ENCODE results near the gene NPAS3. TPM values are rescaled to one million over a fixed set of nuclear protein-coding genes. Genes with fewer than 3 reads are reported as not detected.

The NPAS3 gene
- total and polyA plus RNA-seq, 2 of the 8 experiments (the other 6 are each of a cell fraction or from before 2014, with no cell fraction given): 0.11 to 0.60 TPM

- Histone ChIP-seq H4K8ac (ENCODE audit: extremely low read depth, insufficient read depth, low read length) (no peak overlapping the region), H3K56ac (replicated peaks; ENCODE audit: insufficient read length, low read depth, low read length) (no peak overlapping the region), H2BK12ac (ENCODE audit: low read depth, low read length) (no peak overlapping the region), H3K27me3 (replicated peaks in 1 of 4; ENCODE audit: control insufficient read depth in 3 of 4, extremely low read depth in 1 of 4, insufficient read depth in 3 of 4, low read length in 3 of 4) (no peaks in the 10 kb centered on the region), H2BK5ac (ENCODE audit: low read depth, low read length) (no peak overlapping the region), H2BK120ac (replicated peaks; ENCODE audit: low read depth, low read length) (no peak overlapping the region), H3K79me2 (ENCODE audit: control insufficient read depth in 1 of 2, insufficient read depth in 2 of 2, low read length in 2 of 2) (no peaks in the 10 kb centered on the region), H3K4me1 (replicated peaks in 1 of 4; ENCODE audit: control insufficient read depth in 3 of 4, insufficient read depth in 4 of 4, low read length in 3 of 4) (no peaks in the 10 kb centered on the region), H4K5ac (ENCODE audit: insufficient read length, low read depth, low read length) (no peak overlapping the region), H3K4ac (replicated peaks; ENCODE audit: insufficient read length, low read depth, low read length) (no peak overlapping the region), H3K9me3 (ENCODE audit: insufficient read depth in 2 of 2, low read depth in 1 of 2, low read length in 1 of 2) (no peaks in the 10 kb centered on the region), H3K4me3 (ENCODE audit: extremely low read depth in 1 of 4, insufficient read depth in 2 of 4, low read depth in 3 of 4, low read length in 4 of 4) (no peak overlapping the region), H2BK20ac (ENCODE audit: low read length) (no peak overlapping the region), H3K27ac (ENCODE audit: low read depth, low read length) (no peak overlapping the region), H2AK5ac (ENCODE audit: low read depth, low read length) (no peak overlapping the region), H4K20me1 (replicated peaks in 1 of 2; ENCODE audit: control insufficient read depth in 1 of 2, insufficient read depth in 2 of 2, low read length in 2 of 2) (no peaks in the 10 kb centered on the region), H3K14ac (ENCODE audit: insufficient read length) (no peak overlapping the region), H3K23me2 (ENCODE audit: low read depth, low read length) (no peaks in the 10 kb centered on the region), H2AFZ (ENCODE audit: low read length) (no peak overlapping the region), H3K36me3 (ENCODE audit: control insufficient read depth in 2 of 4, insufficient read depth in 4 of 4, low read length in 3 of 4) (no peaks in the 10 kb centered on the region), H4K91ac (replicated peaks; ENCODE audit: insufficient read length, low read length) (no peak overlapping the region), H3K79me1 (ENCODE audit: low read depth, low read length) (no peaks in the 10 kb centered on the region), H2BK15ac (ENCODE audit: low read length) (no peak overlapping the region), H3K18ac (ENCODE audit: extremely low read depth, low read length) (no peak overlapping the region), H3K4me2 (ENCODE audit: insufficient read depth in 1 of 2, low read depth in 2 of 2, low read length in 2 of 2) (no peak overlapping the region), H3K23ac (ENCODE audit: insufficient read length) (no peak overlapping the region), H3K9ac (replicated peaks in 1 of 4; ENCODE audit: extremely low read depth in 1 of 4, low read depth in 3 of 4, low read length in 3 of 4) (no peak overlapping the region)
- no peak for FAIRE-seq
- POLR2A ChIA-PET (ENCODE audit: partially characterized antibody): no interaction called here
- CTCF ChIA-PET (ENCODE audit: partially characterized antibody): no interaction called here
- no peak for DNase-seq (ENCODE audit: low read depth in 1 of 2, low spot score in 2 of 2)
- WGBS, 2 experiments (ENCODE audit: extremely low coverage in 1 of 2, insufficient coverage in 1 of 2, insufficient read length in 1 of 2, insufficient replicate concordance in 2 of 2, low coverage in 1 of 2, low lambda C conversion rate in 2 of 2, missing lambda C conversion rate in 1 of 2): 92% methylated on average over 4 of the region's 4 CpGs; no CpG with 5 or more reads in 1 of the 2 experiments
- TF ChIP-seq CEBPB (IDR thresholded peaks at IDR 0.05; ENCODE audit: low read depth, low read length): no peak
- TF ChIP-seq USF2 (IDR thresholded peaks at IDR 0.05; ENCODE audit: low read length): no peak
- no peak for TF ChIP-seq HDAC2 (IDR thresholded peaks at IDR 0.05; ENCODE audit: borderline replicate concordance in 1 of 2, low read depth in 2 of 2, low read length in 2 of 2)
- no peak for TF ChIP-seq NRF1 (IDR thresholded peaks at IDR 0.05; ENCODE audit: low read depth, low read length)
- no peak for TF ChIP-seq CREB1 (IDR thresholded peaks at IDR 0.05)
- no peak for TF ChIP-seq SAP30 (IDR thresholded peaks at IDR 0.05; ENCODE audit: insufficient read depth, insufficient replicate concordance, low read length)
- TF ChIP-seq SIN3A (conservative IDR thresholded peaks at IDR 0.05 in 1 of 2, IDR thresholded peaks at IDR 0.05 in 1 of 2; ENCODE audit: low read depth in 1 of 2, low read length in 2 of 2): no peak
- no peak for TF ChIP-seq POLR2A (IDR thresholded peaks at IDR 0.05; ENCODE audit: control extremely low read depth in 1 of 2, low read depth in 2 of 2, low read length in 2 of 2)
- TF ChIP-seq SP4 (IDR thresholded peaks at IDR 0.05; ENCODE audit: low read length): no peak
- no peak for TF ChIP-seq CTBP2 (IDR thresholded peaks at IDR 0.05; ENCODE audit: borderline replicate concordance, insufficient read depth, insufficient read length, low read length)
- TF ChIP-seq TAF7 (optimal IDR thresholded peaks at IDR 0.05; ENCODE audit: borderline replicate concordance, low read depth, low read length): no peak
- TF ChIP-seq EGR1 (IDR thresholded peaks at IDR 0.05; ENCODE audit: borderline replicate concordance, low read depth, low read length): no peak
- TF ChIP-seq SUZ12 (IDR thresholded peaks at IDR 0.05; ENCODE audit: low read length): no peak
- no peak for TF ChIP-seq FOSL1 (IDR thresholded peaks at IDR 0.05; ENCODE audit: insufficient read depth, low read depth, low read length)
Measured at GRCh38 chr14:33273978-33274377, 335.3 kb downstream of the NPAS3 start.

Data from H1 (cell line).